PC-3 (cell line): ENCODE data around the gene ITGAV. TPM values are rescaled to one million over a fixed set of nuclear protein-coding genes. Genes with fewer than 3 reads are reported as not detected.

Experiments used
- ATAC-seq: fragments of 200-7000 bp; cut with Tn5 transposase; 2 replicates; pipeline ENCODE4 v1.9.1; 2020; ENCODE audit warnings: mild to moderate bottlenecking, moderate library complexity
- BruUV-seq: library from RNA; stranded (reverse); fragments of 400-500 nt; replicated peaks from 2 replicates; lab custom pipeline; 2021; lab: Mats Ljungman, UMichigan
- CTCF ChIA-PET: fragments of 300-600 bp; sonication (Branson Sonifier 250); formaldehyde crosslinking; loops from one replicate; lab custom pipeline; 2022; ENCODE audit warnings: antibody characterized with exemption; lab: Charles Lee
- POLR2A ChIA-PET: fragments of 300-600 bp; sonication (Branson Sonifier 250); formaldehyde crosslinking; loops from one replicate; lab custom pipeline; 2022; ENCODE audit warnings: antibody characterized with exemption; ENCODE audit not compliant: unreplicated experiment; lab: Charles Lee
- DNase-seq: peaks from one replicate; pipeline ENCODE4 v3.0.0-alpha.2; 2015
- H2AFZ ChIP-seq: fragments of 300-600 bp; sonication (generic); 2 replicates; pipeline ENCODE4 v1.6.0; 2016; ENCODE audit warnings: antibody characterized with exemption, low read length
- H3F3A ChIP-seq: fragments of 300-600 bp; sonication (generic); one replicate; pipeline ENCODE4 v1.6.0; 2017; ENCODE audit warnings: antibody characterized with exemption, low read length, control low read depth, mild to moderate bottlenecking; ENCODE audit not compliant: unreplicated experiment
- H3K27ac ChIP-seq: fragments of 300-600 bp; sonication (generic); 2 replicates; pipeline ENCODE4 v1.5.1; 2016; ENCODE audit warnings: mild to moderate bottlenecking, low read length
- H3K27me3 ChIP-seq: fragments of 300-600 bp; sonication (generic); 2 replicates; pipeline ENCODE4 v1.6.1; 2016; ENCODE audit warnings: low read length, mixed read lengths
- H3K36me3 ChIP-seq: fragments of 300-600 bp; sonication (generic); 2 replicates; pipeline ENCODE4 v1.6.1; 2016; ENCODE audit warnings: low read depth, mixed run types, low read length, mixed read lengths
- H3K4me1 ChIP-seq: fragments of 300-600 bp; sonication (generic); 2 replicates; pipeline ENCODE4 v1.5.1; 2016; ENCODE audit warnings: low read length; ENCODE audit not compliant: insufficient read depth
- H3K4me2 ChIP-seq: fragments of 300-600 bp; sonication (generic); 2 replicates; pipeline ENCODE4 v1.6.0; 2016; ENCODE audit warnings: low read length
- H3K4me3 ChIP-seq: fragments of 300-600 bp; sonication (generic); 2 replicates; pipeline ENCODE4 v1.5.1; 2016; ENCODE audit warnings: mild to moderate bottlenecking, low read length, mixed read lengths
- H3K79me2 ChIP-seq: fragments of 300-600 bp; sonication (generic); 2 replicates; pipeline ENCODE4 v1.6.1; 2017; ENCODE audit warnings: low read length, mixed read lengths
- H3K9ac ChIP-seq: fragments of 300-600 bp; sonication (generic); 2 replicates; pipeline ENCODE4 v1.6.0; 2016; ENCODE audit warnings: mild to moderate bottlenecking, low read length
- H3K9me2 ChIP-seq: fragments of 300-600 bp; sonication (generic); replicated peaks from 2 replicates; pipeline ENCODE4 v1.6.1; 2016; ENCODE audit warnings: mixed run types, low read length, mixed read lengths
- H3K9me3 ChIP-seq: fragments of 300-600 bp; sonication (generic); 2 replicates; pipeline ENCODE4 v1.6.1; 2016; ENCODE audit warnings: low read length, mixed read lengths
- H4K20me1 ChIP-seq: fragments of 300-600 bp; sonication (generic); 2 replicates; pipeline ENCODE4 v1.6.1; 2016; ENCODE audit warnings: low read length, mixed read lengths
- CTCF ChIP-seq: fragments of 300-600 bp; sonication (generic); conservative IDR thresholded peaks from 2 replicates; pipeline ENCODE4 v1.5.1; 2017; ENCODE audit warnings: antibody characterized with exemption, low read depth, mild to moderate bottlenecking, low read length
- EZH2 ChIP-seq: fragments of 300-600 bp; sonication (generic); IDR thresholded peaks from one replicate; pipeline ENCODE4 v1.6.1; 2017; ENCODE audit warnings: antibody characterized with exemption, mild to moderate bottlenecking, low read length; ENCODE audit not compliant: unreplicated experiment
- EZH2phosphoT487 ChIP-seq: fragments of 300-600 bp; sonication (generic); IDR thresholded peaks from 2 replicates; pipeline ENCODE4 v1.6.1; 2018; ENCODE audit warnings: mild to moderate bottlenecking, antibody characterized with exemption, low read length, borderline replicate concordance
- intact Hi-C: fragments of 100-400 bp; cut with micrococcal nuclease; formaldehyde crosslinking; loops from 2 replicates; pipeline ENCODE4 v1.9.0; 2023
- total RNA-seq: library from RNA; depleted of rRNA; stranded (reverse); fragments of >200 nt; gene quantifications from 2 replicates; pipeline ENCODE4 v1.2.3, GENCODE V29; 2014

ITGAV gene
- total RNA-seq, 1 experiment from 2014 or later: 23.5 TPM

DNA sequence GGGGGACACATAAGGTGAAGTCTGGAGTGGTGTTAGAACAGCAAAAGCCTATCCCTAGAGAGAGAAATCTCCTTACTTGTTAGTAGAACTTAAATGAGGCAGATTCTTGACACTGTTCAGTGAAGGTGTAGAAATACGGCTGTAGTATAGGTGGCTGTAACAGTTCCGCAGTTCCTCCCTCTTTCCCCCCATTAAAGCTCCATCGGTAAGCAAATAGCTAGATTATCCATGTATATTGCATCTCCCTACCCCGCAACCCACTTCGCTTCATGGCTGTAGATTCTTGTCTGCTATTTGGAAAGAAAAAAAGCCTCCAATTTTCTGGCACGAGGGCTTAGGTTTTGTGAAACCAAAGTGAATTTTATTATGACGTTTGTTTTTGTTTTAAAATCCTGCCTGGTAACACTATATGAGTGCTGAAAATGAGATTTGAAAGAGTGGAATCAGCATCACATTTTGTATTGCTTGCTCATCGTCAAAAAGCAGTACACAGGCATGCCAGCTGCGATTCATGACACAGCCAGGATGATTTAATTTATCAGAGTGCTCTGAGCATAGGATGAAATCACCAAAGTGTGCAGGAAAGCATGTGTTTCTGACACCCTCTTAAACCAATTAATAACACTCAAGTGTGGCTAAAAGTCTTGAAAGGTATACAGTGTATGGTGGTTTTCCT is 105.4 kb downstream of the ITGAV start:
- H3K9ac ChIP-seq: no peak overlapping the region; the same call in 1 of the 2 replicates
- POLR2A ChIA-PET: no interaction called here
- H3K4me3 ChIP-seq: peak overlapping the region; percentile 78
- CTCF ChIA-PET: no interaction called here
- H3K79me2 ChIP-seq: no peaks in the 10 kb centered on the region
- peaks cover 21% of the 10 kb centered on the region for H3K4me1 ChIP-seq
- TF ChIP-seq CTCF (no peak), EZH2 (no peak), EZH2phosphoT487 (no peak)
- H3K36me3 ChIP-seq: no peaks in the 10 kb centered on the region
- no peaks in the 10 kb centered on the region for H3K27me3 ChIP-seq
- no peak for ATAC-seq
- intact Hi-C loops: no loop called here
- H3K9me3 ChIP-seq: no peaks in the 10 kb centered on the region
- H3K4me2 ChIP-seq: peak overlapping the region; percentile 89
- H3F3A ChIP-seq: no peaks in the 10 kb centered on the region
- TSS peak; percentile 52 for BruUV-seq
- peak overlapping the region; percentile 92 for H2AFZ ChIP-seq
- DNase-seq: peak; percentile 7
- H4K20me1 ChIP-seq: no peaks in the 10 kb centered on the region
- no peaks in the 10 kb centered on the region for H3K9me2 ChIP-seq
- H3K27ac ChIP-seq: no peak overlapping the region

- ATAC-seq: no peak
- Histone ChIP-seq H2AFZ (no peak overlapping the region), H3K4me2 (no peak overlapping the region), H3K9ac (no peak overlapping the region), H3F3A (no peaks in the 10 kb centered on the region), H3K9me3 (no peaks in the 10 kb centered on the region), H3K36me3 (no peaks in the 10 kb centered on the region), H3K27ac (no peak overlapping the region), H3K9me2 (no peaks in the 10 kb centered on the region), H3K27me3 (no peaks in the 10 kb centered on the region), H3K79me2 (no peaks in the 10 kb centered on the region), H3K4me3 (no peak overlapping the region), H4K20me1 (no peaks in the 10 kb centered on the region), H3K4me1 (peaks cover 21% of the 10 kb centered on the region)
- no peak for DNase-seq
- POLR2A ChIA-PET: interaction anchor here (0.5 kb wide), 1 partner anchor 74 kb away, joined by 5 read pairs; no protein-coding TSS in a partner anchor
- intact Hi-C loops: no loop called here
- no TSS peak for BruUV-seq
- CTCF ChIA-PET: no interaction called here
- no peak for TF ChIP-seq EZH2
- no peak for TF ChIP-seq EZH2phosphoT487
- TF ChIP-seq CTCF: no peak
Measured at GRCh38 chr2:186696290-186696689, 106.4 kb downstream of the ITGAV start.

DNA sequence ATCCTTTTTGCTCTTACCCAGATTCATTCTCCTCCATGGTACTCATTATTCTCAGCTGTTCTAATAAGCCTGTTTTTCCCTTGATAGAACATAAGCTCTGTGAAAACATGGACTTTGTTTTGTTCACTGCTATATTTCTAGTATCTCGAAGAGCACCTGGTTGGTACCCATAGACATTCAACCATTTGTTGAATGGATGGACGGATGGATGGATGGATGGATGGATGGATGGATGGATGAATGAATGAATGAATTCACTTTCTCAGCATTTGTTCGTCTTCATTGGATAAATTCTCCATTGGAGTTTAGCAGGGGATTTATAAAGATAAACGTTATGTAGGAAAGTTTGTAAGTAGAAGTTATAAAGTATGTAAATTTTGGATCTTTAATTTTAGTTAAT is 106.9 kb downstream of the ITGAV start:
- Histone ChIP-seq H3K4me3 (no peak overlapping the region), H3K36me3 (no peaks in the 10 kb centered on the region)

More for the DNA sequence above, 106.9 kb downstream of the ITGAV start:
- peaks cover 21% of the 10 kb centered on the region for H3K4me1 ChIP-seq
- BruUV-seq: no TSS peak
- intact Hi-C loops: no loop called here
- CTCF ChIA-PET: no interaction called here
- no peak for DNase-seq
- TF ChIP-seq EZH2 (no peak), CTCF (no peak), EZH2phosphoT487 (no peak)
- H3K79me2 ChIP-seq: no peaks in the 10 kb centered on the region
- H3F3A ChIP-seq: no peaks in the 10 kb centered on the region
- H4K20me1 ChIP-seq: no peaks in the 10 kb centered on the region
- H2AFZ ChIP-seq: no peak overlapping the region
- no peaks in the 10 kb centered on the region for H3K9me3 ChIP-seq
- H3K27me3 ChIP-seq: no peaks in the 10 kb centered on the region
- H3K9me2 ChIP-seq: no peaks in the 10 kb centered on the region
- no peak overlapping the region for H3K27ac ChIP-seq
- no peak overlapping the region for H3K4me2 ChIP-seq
- no peak overlapping the region for H3K9ac ChIP-seq
- ATAC-seq: no peak
- POLR2A ChIA-PET: interaction anchor here (0.5 kb wide), 1 partner anchor 74 kb away, joined by 5 read pairs; no protein-coding TSS in a partner anchor
